CD4-positive, alpha-beta T cell (primary cell): ENCODE results near the gene KLF14. TPM values are rescaled to one million over a fixed set of nuclear protein-coding genes. Genes with fewer than 3 reads are reported as not detected.
A peak's percentile ranks its signal among the peaks of the same experiment; 100 is the strongest.
"Not testable (repeated sequence)": the region's sequence is repeated elsewhere in the genome, so short reads cannot be mapped to it uniquely, and the experiment has no call there.

Experiments used
- ATAC-seq: fragments of 200-7000 bp; cut with Tn5 transposase; one replicate; pipeline ENCODE4 v1.10.0; 2022; ENCODE audit warnings: mild to moderate bottlenecking; ENCODE audit not compliant: poor library complexity
- CTCF ChIA-PET: fragments of 350-600 bp; sonication (Branson Sonifier 250); formaldehyde crosslinking; loops from one replicate; lab custom pipeline; 2021; ENCODE audit warnings: antibody characterized with exemption, inconsistent platforms; lab: Charles Lee
- POLR2A ChIA-PET: fragments of 350-600 bp; sonication (Branson Sonifier 250); formaldehyde crosslinking; loops from one replicate; lab custom pipeline; 2021; ENCODE audit warnings: antibody characterized with exemption, inconsistent platforms; lab: Charles Lee
- DNase-seq, 14 experiments: peaks; one replicate each; pipeline ENCODE4 v3.0.0-alpha.2; 2013 to 2020; ENCODE audit warnings: mixed read lengths in 2 of 14
- H3K27ac ChIP-seq, 2 donors: one replicate each; pipeline versions ENCODE4 v1.5.1 to v1.7.0; 2013; ENCODE audit warnings: low read length in 2 of 2, low read depth in 1 of 2, mild to moderate bottlenecking in 1 of 2
- H3K27me3 ChIP-seq, 2 experiments: 1 replicate in 1 of 2; 2 replicates in 1 of 2; pipeline versions ENCODE4 v1.6.1 to v1.7.0; 2013; ENCODE audit warnings: low read length in 2 of 2, control low read depth in 1 of 2, mild to moderate bottlenecking in 1 of 2, moderate library complexity in 1 of 2; ENCODE audit not compliant: insufficient read depth in 2 of 2, control insufficient read depth in 1 of 2
- H3K36me3 ChIP-seq: one replicate; pipeline ENCODE4 v1.6.1; 2013; ENCODE audit warnings: low read length, control low read depth; ENCODE audit not compliant: insufficient read depth
- H3K4me1 ChIP-seq: one replicate; pipeline ENCODE4 v1.6.1; 2013; ENCODE audit warnings: low read length, control low read depth; ENCODE audit not compliant: insufficient read depth
- H3K4me3 ChIP-seq: one replicate; pipeline ENCODE4 v1.5.1; 2013; ENCODE audit warnings: mild to moderate bottlenecking, low read length, moderate library complexity
- H3K9me3 ChIP-seq, 2 experiments: 1 replicate in 1 of 2; 2 replicates in 1 of 2; pipeline versions ENCODE4 v1.6.1 to v1.7.0; 2013; ENCODE audit warnings: low read length in 2 of 2, mild to moderate bottlenecking in 2 of 2, control low read depth in 1 of 2, moderate library complexity in 1 of 2; ENCODE audit not compliant: control insufficient read depth in 1 of 2, insufficient read depth in 1 of 2
- H3K27ac Mint-ChIP-seq: one replicate; pipeline ENCODE4 v1.8.0; 2020; ENCODE audit warnings: mixed read lengths
- H3K27me3 Mint-ChIP-seq: one replicate; pipeline ENCODE4 v1.8.0; 2021; ENCODE audit warnings: mixed read lengths
- H3K36me3 Mint-ChIP-seq: one replicate; pipeline ENCODE4 v1.8.0; 2021; ENCODE audit warnings: low read depth, mixed read lengths
- H3K4me1 Mint-ChIP-seq: one replicate; pipeline ENCODE4 v1.8.0; 2021; ENCODE audit warnings: low read depth, mixed read lengths
- H3K4me3 Mint-ChIP-seq: one replicate; pipeline ENCODE4 v1.8.0; 2020; ENCODE audit warnings: mild to moderate bottlenecking, mixed read lengths
- H3K9me3 Mint-ChIP-seq: one replicate; pipeline ENCODE4 v1.8.0; 2020; ENCODE audit warnings: mixed read lengths
- CTCF ChIP-seq: fragments of 200-600 bp; IDR thresholded peaks from one replicate; pipeline ENCODE4 v1.8.0; 2022; ENCODE audit warnings: antibody characterized with exemption, mild to moderate bottlenecking
- intact Hi-C, 2 experiments: fragments of 100-400 bp; cut with DNase I in 1 of 2; cut with micrococcal nuclease in 1 of 2; formaldehyde crosslinking; loops; one replicate each; pipeline versions ENCODE4 v1.15.1 to v1.9.0; 2023 to 2025; cut with DNase I, micrococcal nuclease
- polyA plus RNA-seq, 2 donors: library from polyadenylated mRNA; unstranded; fragments of 120-200 nt; gene quantifications; one replicate each; pipeline ENCODE4 v1.2.1, GENCODE V29; 2013
- total RNA-seq, 174 experiments: library from RNA in 2 of 174; stranded (reverse) in 2 of 174; gene quantifications; one replicate each; pipeline ENCODE4 v1.2.3 and lab custom pipeline; 2021 to 2026

The KLF14 gene
- total RNA-seq (not detected), total RNA-seq (lab: John Stamatoyannopoulos, UW) (0 to 0.17 (median 0) reads per million in 172 experiments)
- polyA plus RNA-seq (2013, experiment 1 of 2) = not detected
- 0.05 TPM for polyA plus RNA-seq (2013, experiment 2 of 2)

- Mint-ChIP-seq H3K4me3 (peak within 1 kb of the TSS; percentile 88), H3K27ac (no peak within 1 kb of the TSS), H3K9me3 (no peaks in the 10 kb centered on the region), H3K36me3 (peaks cover 17% of the 10 kb centered on the region), H3K4me1 (peaks cover 9% of the 10 kb centered on the region), H3K27me3 (peaks cover 85% of the 10 kb centered on the region)
- Histone ChIP-seq H3K9me3 (peaks cover 17 to 25% of the 10 kb centered on the region in 2 experiments), H3K27me3 (peaks cover 54 to 85% of the 10 kb centered on the region in 2 experiments), H3K4me1 (peaks cover 5% of the 10 kb centered on the region), H3K36me3 (no peaks in the 10 kb centered on the region), H3K27ac (no peak within 1 kb of the TSS), H3K4me3 (peak within 1 kb of the TSS; percentile 54)
- ATAC-seq (peak; percentile 72), DNase-seq (peak in 9 of 14 experiments; percentile 11 to 58 (median 22))
- ChIA-PET CTCF (no interaction called here), POLR2A (interaction anchor here (0.8 to 1.3 kb wide), 2 partner anchors 66 to 529 kb away, joined by 3 read pairs; partner anchors contain the start of gene TMEM209)
- intact Hi-C loops = no loop called here
- no peak for TF ChIP-seq CTCF
These were observed at the start of gene KLF14 for GRCh38 chr7:130733931-130734814. Gene KLF14 (minus strand): TSS chr7:130734207. CDS start chr7:130734033, 174 bp downstream.

GRCh38 chr7:130781346-130781745 is 47.3 kb upstream of the KLF14 start:
- Mint-ChIP-seq H3K9me3 (no peaks in the 10 kb centered on the region), H3K4me3 (no peak overlapping the region), H3K36me3 (no peaks in the 10 kb centered on the region), H3K4me1 (no peaks in the 10 kb centered on the region), H3K27ac (no peak overlapping the region), H3K27me3 (peaks cover 63% of the 10 kb centered on the region)
- intact Hi-C loops = no loop called here
- ChIA-PET POLR2A (no interaction called here), CTCF (no interaction called here)
- Histone ChIP-seq H3K4me3 (no peak overlapping the region), H3K4me1 (no peaks in the 10 kb centered on the region), H3K9me3 (peaks cover 0 to 9% of the 10 kb centered on the region in 2 experiments), H3K27ac (no peak overlapping the region), H3K36me3 (no peaks in the 10 kb centered on the region), H3K27me3 (no peaks in the 10 kb centered on the region)
- ATAC-seq = no peak
- no peak for TF ChIP-seq CTCF
- DNase-seq = no peak

GRCh38 chr7:130777426-130777825 is 43.4 kb upstream of the KLF14 start:
- CTCF ChIA-PET = interaction anchor here (0.6 kb wide), 1 partner anchor 972 kb away, joined by 3 read pairs; no protein-coding TSS in a partner anchor

GRCh38 chr7:130772456-130772855 is 38.4 kb upstream of the KLF14 start:
- DNase-seq, H3K36me3 ChIP-seq, H3K4me3 ChIP-seq, H3K27ac Mint-ChIP-seq, H3K27ac ChIP-seq, H3K4me3 Mint-ChIP-seq, intact Hi-C loops, H3K4me1 ChIP-seq, H3K27me3 ChIP-seq, POLR2A ChIA-PET, H3K36me3 Mint-ChIP-seq, ATAC-seq, H3K4me1 Mint-ChIP-seq, CTCF ChIA-PET: not testable (repeated sequence)
- Mint-ChIP-seq H3K27me3 (peaks cover 26% of the 10 kb centered on the region), H3K9me3 (peaks cover 23% of the 10 kb centered on the region)
- H3K9me3 ChIP-seq = peaks cover 11 to 27% of the 10 kb centered on the region in 2 experiments

More at GRCh38 chr7:130777426-130777825, 43.4 kb upstream of the KLF14 start:
- Mint-ChIP-seq H3K4me1 (no peaks in the 10 kb centered on the region), H3K4me3 (no peak overlapping the region), H3K27ac (no peak overlapping the region), H3K9me3 (peaks cover 2% of the 10 kb centered on the region), H3K27me3 (peaks cover 61% of the 10 kb centered on the region), H3K36me3 (no peaks in the 10 kb centered on the region)
- DNase-seq (no peak), ATAC-seq (no peak)
- TF ChIP-seq CTCF = no peak
- no peak overlapping the region for H3K4me3 ChIP-seq
- peaks cover 0 to 5% of the 10 kb centered on the region in 2 experiments for H3K27me3 ChIP-seq
- intact Hi-C loops = no loop called here
- POLR2A ChIA-PET = no interaction called here
- H3K27ac ChIP-seq = no peak overlapping the region
- H3K36me3 ChIP-seq = no peaks in the 10 kb centered on the region
- no peaks in the 10 kb centered on the region for H3K4me1 ChIP-seq
- H3K9me3 ChIP-seq = peaks cover 2 to 9% of the 10 kb centered on the region in 2 experiments
